RWPE2 (cell line): Measurements from ENCODE around the gene RREB1.

ENCODE experiments used
- ATAC-seq: fragments of 200-7000 bp; cut with Tn5 transposase; 3 replicates; pipeline ENCODE4 v1.9.1; 2021; ENCODE audit warnings: low read depth
- DNase-seq: peaks from one replicate; pipeline ENCODE4 v3.0.0-alpha.2; 2020; ENCODE audit warnings: low spot score
- H3K27ac ChIP-seq: fragments of 450-650 bp; 2 replicates; pipeline ENCODE4 v1.5.1; 2017; ENCODE audit warnings: mild to moderate bottlenecking; ENCODE audit not compliant: poor library complexity, severe bottlenecking
- H3K27me3 ChIP-seq: fragments of 250-450 bp; sonication (Bioruptor Pico); 2 replicates; pipeline ENCODE4 v1.5.1; 2021; ENCODE audit warnings: mild to moderate bottlenecking, moderate library complexity; ENCODE audit not compliant: insufficient read depth, poor library complexity, severe bottlenecking
- H3K36me3 ChIP-seq: fragments of 250-450 bp; sonication (Bioruptor Pico); 2 replicates; pipeline ENCODE4 v1.5.1; 2020; ENCODE audit warnings: low read depth, mild to moderate bottlenecking, moderate library complexity
- H3K4me1 ChIP-seq: fragments of 250-450 bp; sonication (Bioruptor Pico); 2 replicates; pipeline ENCODE4 v1.5.1; 2021; ENCODE audit warnings: mild to moderate bottlenecking, moderate library complexity; ENCODE audit not compliant: insufficient read depth, poor library complexity, severe bottlenecking
- H3K4me3 ChIP-seq: fragments of 250-450 bp; sonication (Bioruptor Pico); 2 replicates; pipeline ENCODE4 v1.5.1; 2021; ENCODE audit warnings: mild to moderate bottlenecking, moderate library complexity; ENCODE audit not compliant: severe bottlenecking
- H3K9me3 ChIP-seq: fragments of 250-450 bp; sonication (Bioruptor Pico); 2 replicates; pipeline ENCODE4 v1.5.1; 2021; ENCODE audit warnings: mild to moderate bottlenecking, moderate library complexity; ENCODE audit not compliant: severe bottlenecking
- TF ChIP-seq, protein P1 (sequence below): fragments of 450-650 bp; IDR thresholded peaks from one replicate; pipeline ENCODE4 v1.5.1; 2017; ENCODE audit warnings: mild to moderate bottlenecking, moderate library complexity; ENCODE audit not compliant: poor library complexity, severe bottlenecking

The RREB1 gene

DNA sequence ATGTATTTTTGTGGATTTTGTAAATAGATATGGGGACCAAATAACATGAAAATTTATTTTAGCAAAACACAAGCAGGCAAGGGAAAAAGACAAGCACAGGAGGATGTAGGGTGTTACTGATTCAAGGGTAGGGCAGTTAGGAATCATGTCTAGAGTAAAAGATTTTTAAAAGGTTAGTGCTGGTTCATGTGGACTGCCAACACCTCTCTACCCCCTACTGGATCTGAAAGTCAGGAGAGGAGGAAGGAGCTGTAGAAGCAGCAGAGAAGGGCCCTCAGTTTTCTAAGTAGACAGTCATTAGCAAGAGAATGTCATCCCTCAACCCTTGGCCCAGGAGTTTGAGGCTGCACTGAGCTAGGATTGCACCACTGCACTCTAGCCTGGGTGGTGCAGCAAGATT is 95.2 kb downstream of the RREB1 start:
- Histone ChIP-seq H3K27me3 (no peaks in the 10 kb centered on the region), H3K36me3 (peaks cover 38% of the 10 kb centered on the region)

GRCh38 chr6:7203939-7204338 is 96.2 kb downstream of the RREB1 start:
- ATAC-seq, result no peak
- TF ChIP-seq, protein P1, sequence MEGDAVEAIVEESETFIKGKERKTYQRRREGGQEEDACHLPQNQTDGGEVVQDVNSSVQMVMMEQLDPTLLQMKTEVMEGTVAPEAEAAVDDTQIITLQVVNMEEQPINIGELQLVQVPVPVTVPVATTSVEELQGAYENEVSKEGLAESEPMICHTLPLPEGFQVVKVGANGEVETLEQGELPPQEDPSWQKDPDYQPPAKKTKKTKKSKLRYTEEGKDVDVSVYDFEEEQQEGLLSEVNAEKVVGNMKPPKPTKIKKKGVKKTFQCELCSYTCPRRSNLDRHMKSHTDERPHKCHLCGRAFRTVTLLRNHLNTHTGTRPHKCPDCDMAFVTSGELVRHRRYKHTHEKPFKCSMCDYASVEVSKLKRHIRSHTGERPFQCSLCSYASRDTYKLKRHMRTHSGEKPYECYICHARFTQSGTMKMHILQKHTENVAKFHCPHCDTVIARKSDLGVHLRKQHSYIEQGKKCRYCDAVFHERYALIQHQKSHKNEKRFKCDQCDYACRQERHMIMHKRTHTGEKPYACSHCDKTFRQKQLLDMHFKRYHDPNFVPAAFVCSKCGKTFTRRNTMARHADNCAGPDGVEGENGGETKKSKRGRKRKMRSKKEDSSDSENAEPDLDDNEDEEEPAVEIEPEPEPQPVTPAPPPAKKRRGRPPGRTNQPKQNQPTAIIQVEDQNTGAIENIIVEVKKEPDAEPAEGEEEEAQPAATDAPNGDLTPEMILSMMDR, result no peak

More for the DNA sequence above, 95.2 kb downstream of the RREB1 start:
- TF ChIP-seq, protein P1, result no peak
- Histone ChIP-seq H3K9me3 (no peaks in the 10 kb centered on the region), H3K4me1 (peaks cover 21% of the 10 kb centered on the region), H3K4me3 (no peak overlapping the region), H3K27ac (no peak overlapping the region)
- DNase-seq (no peak), ATAC-seq (no peak)

DNA sequence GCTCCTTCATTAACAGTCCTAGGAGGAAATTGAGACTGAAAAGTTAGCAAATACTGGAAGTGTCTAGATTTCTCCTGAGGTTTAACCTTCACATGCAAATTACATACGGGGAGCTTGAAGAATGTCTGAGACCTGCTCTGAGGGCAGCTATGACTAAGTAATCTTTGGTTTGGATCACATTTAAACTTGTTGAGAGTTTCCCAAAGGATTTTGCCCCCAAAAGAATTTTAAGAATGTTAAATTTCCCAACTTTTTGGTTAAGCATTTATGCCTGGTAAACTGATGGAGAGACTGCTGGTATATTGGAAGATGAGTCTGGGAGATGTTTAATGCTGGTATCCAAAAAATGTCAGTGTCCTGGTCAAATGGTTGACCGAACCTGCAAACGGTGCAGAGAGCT is 97.0 kb downstream of the RREB1 start:
- Histone ChIP-seq H3K27ac (no peak overlapping the region), H3K4me1 (peaks cover 19% of the 10 kb centered on the region), H3K36me3 (peaks cover 44% of the 10 kb centered on the region), H3K27me3 (no peaks in the 10 kb centered on the region), H3K4me3 (no peak overlapping the region), H3K9me3 (no peaks in the 10 kb centered on the region)
- DNase-seq (no peak), ATAC-seq (no peak)
- TF ChIP-seq, protein P1, result no peak

More at GRCh38 chr6:7203939-7204338, 96.2 kb downstream of the RREB1 start:
- H3K9me3 ChIP-seq, result no peaks in the 10 kb centered on the region
- no peaks in the 10 kb centered on the region for H3K27me3 ChIP-seq
- DNase-seq, result no peak
- H3K4me3 ChIP-seq, result no peak overlapping the region
- H3K27ac ChIP-seq, result no peak overlapping the region
- peaks cover 40% of the 10 kb centered on the region for H3K36me3 ChIP-seq
- peaks cover 21% of the 10 kb centered on the region for H3K4me1 ChIP-seq

- Histone ChIP-seq H3K4me3 (no peak overlapping the region), H3K4me1 (no peaks in the 10 kb centered on the region), H3K27ac (no peak overlapping the region), H3K9me3 (no peaks in the 10 kb centered on the region), H3K36me3 (peaks cover 60% of the 10 kb centered on the region), H3K27me3 (no peaks in the 10 kb centered on the region)
- DNase-seq (no peak), ATAC-seq (no peak)
- TF ChIP-seq, protein P1, result no peak
These were observed 100.0 kb downstream of the RREB1 start for GRCh38 chr6:7207720-7208119.

GRCh38 chr6:7213416-7213815 is 105.7 kb downstream of the RREB1 start:
- Histone ChIP-seq H3K4me3 (no peak overlapping the region), H3K4me1 (peaks cover 27% of the 10 kb centered on the region), H3K27ac (no peak overlapping the region), H3K9me3 (no peaks in the 10 kb centered on the region), H3K27me3 (no peaks in the 10 kb centered on the region), H3K36me3 (peaks cover 80% of the 10 kb centered on the region)
- ATAC-seq, result no peak
- TF ChIP-seq, protein P1, result no peak
- DNase-seq, result no peak
